ENCODE results near the gene C16orf92. TPM values are rescaled to one million over a fixed set of nuclear protein-coding genes. Genes with fewer than 3 reads are reported as not detected.
"Not testable (repeated sequence)": the region's sequence is repeated elsewhere in the genome, so short reads cannot be mapped to it uniquely, and the experiment has no call there.

The C16orf92 gene
- total and polyA plus RNA-seq, 12 donors, result not detected

DNA sequence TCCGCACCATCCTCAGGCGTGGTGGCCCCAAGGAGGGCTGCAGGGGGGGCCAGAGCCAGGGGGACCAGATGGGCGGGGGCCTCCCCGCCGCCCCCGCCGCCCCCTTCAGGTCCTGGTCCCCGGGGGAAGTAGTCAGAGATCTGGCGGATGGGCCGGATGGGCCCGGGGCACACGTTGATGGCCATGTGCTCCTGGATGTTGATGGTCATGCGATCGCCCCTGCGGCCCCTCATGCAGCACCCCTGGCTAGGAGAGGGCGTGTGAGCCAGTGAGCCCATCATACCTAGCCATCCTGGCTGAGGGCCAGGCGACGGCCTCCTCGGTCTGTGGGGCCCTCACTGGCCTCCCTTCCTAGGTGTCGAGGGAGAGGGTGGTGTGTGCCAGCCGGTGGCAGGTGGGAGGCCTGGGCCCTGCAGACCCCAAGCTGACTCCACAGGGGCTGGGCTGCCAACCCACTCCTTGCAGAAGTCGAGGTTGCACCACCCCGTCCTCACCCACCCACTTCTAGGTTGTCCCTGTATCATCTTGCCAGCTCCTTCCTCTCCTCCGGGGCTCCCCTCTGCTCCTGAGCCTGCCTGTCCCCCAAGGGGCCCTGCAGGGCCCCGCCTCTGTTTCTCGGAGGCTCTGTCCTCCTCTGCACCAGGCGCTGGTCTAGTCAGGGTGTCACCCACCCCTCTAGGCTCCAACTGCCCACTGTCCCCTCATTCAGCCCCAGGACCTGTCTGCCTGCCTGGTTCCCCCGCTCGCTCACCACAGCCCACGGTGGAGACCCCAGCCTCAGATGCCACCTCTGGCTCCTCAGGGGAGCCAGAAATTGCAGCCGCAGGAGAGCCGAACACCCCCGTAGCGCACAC, 12.8 kb upstream of the C16orf92 start:
- H3K27me3 ChIP-seq, result peaks cover 22% of the 10 kb centered on the region
- no peak for DNase-seq
- intact Hi-C loops (cut with DNase I), result no loop called here
- no peaks in the 10 kb centered on the region for H3K9me3 ChIP-seq (replicated peaks in 1 of 3)
- TF ChIP-seq, protein P1, sequence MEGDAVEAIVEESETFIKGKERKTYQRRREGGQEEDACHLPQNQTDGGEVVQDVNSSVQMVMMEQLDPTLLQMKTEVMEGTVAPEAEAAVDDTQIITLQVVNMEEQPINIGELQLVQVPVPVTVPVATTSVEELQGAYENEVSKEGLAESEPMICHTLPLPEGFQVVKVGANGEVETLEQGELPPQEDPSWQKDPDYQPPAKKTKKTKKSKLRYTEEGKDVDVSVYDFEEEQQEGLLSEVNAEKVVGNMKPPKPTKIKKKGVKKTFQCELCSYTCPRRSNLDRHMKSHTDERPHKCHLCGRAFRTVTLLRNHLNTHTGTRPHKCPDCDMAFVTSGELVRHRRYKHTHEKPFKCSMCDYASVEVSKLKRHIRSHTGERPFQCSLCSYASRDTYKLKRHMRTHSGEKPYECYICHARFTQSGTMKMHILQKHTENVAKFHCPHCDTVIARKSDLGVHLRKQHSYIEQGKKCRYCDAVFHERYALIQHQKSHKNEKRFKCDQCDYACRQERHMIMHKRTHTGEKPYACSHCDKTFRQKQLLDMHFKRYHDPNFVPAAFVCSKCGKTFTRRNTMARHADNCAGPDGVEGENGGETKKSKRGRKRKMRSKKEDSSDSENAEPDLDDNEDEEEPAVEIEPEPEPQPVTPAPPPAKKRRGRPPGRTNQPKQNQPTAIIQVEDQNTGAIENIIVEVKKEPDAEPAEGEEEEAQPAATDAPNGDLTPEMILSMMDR (IDR thresholded peaks at IDR 0.05), result no peak
- no peak for TF ChIP-seq POLR2A (IDR thresholded peaks at IDR 0.05)
- H3K4me1 ChIP-seq (replicated peaks in 1 of 2), result peaks cover 11 to 12% of the 10 kb centered on the region in 2 donors
- no peaks in the 10 kb centered on the region for H3K36me3 ChIP-seq (replicated peaks in 1 of 2)
- WGBS, 4 donors, result 12 to 23% (median 19%) methylated on average over 11 to 34 of the region's 34 CpGs
- peak overlapping the region in 2 of 4 donors; percentile 4 to 52 for H3K4me3 ChIP-seq
- no peak overlapping the region for H3K27ac ChIP-seq

DNA sequence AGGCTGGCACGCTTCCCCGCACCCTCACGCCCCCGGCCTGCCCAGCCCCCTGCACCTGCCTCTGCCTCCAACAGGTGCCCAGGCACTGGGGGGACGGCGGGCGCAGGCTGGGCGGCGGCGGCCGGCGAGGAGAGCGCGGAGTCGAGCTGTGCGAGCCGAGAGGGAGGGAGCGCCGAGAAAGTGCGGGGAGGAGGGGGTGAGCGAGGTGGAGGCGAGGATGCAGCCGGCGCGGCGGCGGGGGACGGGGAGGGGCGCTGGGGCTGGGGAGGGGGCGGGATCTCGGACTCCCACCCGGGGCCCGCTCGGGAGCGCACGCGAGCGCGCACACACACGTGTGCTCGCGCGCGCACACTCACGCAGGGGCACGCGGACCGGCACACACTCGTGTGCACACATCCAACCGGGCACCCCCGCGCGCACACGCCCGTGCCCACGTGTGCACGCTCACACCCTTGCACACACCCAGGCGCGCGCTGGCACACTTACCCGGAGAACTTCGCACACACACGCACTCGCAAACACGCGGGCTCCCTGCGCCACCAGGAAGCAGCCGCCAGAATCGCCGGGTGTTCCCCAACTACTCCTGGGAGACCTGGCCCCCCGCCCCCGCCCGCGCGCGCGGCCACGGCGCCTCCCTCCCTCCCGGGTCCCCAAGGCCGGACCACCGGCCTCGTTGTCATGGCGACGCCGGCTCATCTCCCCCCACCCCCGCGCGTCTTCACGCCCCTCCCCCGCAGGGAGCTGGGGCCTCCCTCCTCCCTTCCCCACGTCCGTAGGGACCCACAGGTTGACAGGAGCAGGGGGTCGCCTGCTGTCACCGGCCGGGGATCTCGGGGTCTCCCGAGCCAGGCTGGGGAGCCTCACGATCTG, 11.9 kb upstream of the C16orf92 start, which contains the start of gene DOC2A:
DOC2A (minus strand) TSS at position 184 of the 870 bp plus-strand sequence. CDS start 805 bp downstream, outside the sequence.
- intact Hi-C loops (cut with DNase I), result no loop called here
- no peak for DNase-seq
- H3K4me3 ChIP-seq, result peak within 1 kb of the TSS in 2 of 4 donors; percentile 4 to 52
- no peak within 1 kb of the TSS for H3K27ac ChIP-seq
- no peaks in the 10 kb centered on the region for H3K9me3 ChIP-seq (replicated peaks in 1 of 3)
- WGBS, 4 donors, result 0 to 1% (median 1%) methylated on average over 9 to 99 of the region's 99 CpGs; no CpG with 5 or more reads in 1 of the 4 donors
- H3K4me1 ChIP-seq (replicated peaks in 1 of 2), result peaks cover 11 to 12% of the 10 kb centered on the region in 2 donors
- no peaks in the 10 kb centered on the region for H3K36me3 ChIP-seq (replicated peaks in 1 of 2)
- TF ChIP-seq, protein P1 (IDR thresholded peaks at IDR 0.05), result no peak
- no peak for TF ChIP-seq POLR2A (IDR thresholded peaks at IDR 0.05)
- peaks cover 22% of the 10 kb centered on the region for H3K27me3 ChIP-seq

DNA sequence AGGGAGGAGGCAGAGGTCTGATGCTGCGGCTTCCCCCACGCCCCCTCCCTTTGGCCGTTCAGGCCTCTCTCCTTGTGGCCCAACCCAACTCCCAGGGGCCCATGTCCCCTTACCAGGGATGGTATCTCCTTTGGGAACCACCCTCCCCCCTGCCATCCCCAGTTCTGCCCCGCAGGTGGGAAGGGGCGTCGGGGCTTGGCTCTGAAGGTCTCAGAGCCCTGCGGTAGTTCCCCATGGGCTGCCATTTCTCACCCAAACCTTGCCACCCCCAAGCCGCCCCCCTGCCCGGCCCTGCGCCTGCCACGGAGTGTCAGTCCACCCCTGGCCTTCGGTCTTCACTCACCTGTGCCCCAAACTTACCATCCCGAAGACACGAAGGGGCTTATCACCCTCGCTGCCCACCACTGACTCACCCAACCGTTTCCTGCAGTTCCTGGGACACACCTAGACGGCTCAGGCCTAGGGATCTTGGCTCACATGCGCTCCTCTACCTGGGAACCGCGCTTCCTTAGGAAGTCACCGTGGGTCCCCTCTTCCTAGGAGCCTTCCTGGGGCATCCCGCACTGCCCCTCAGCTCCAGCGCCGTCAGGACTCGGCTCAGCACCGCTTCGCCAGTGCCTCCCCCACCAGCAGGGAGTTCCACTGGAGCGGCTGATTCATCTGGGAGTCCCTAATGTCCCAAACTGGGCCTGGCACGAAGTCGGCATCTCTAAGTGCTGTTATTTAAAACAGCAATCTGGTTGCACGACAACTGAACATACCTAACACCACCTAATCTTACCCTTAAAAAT, 11.1 kb upstream of the C16orf92 start:
- Histone ChIP-seq H3K4me1 (replicated peaks in 1 of 2) (peaks cover 11 to 12% of the 10 kb centered on the region in 2 donors), H3K36me3 (replicated peaks in 1 of 2) (no peaks in the 10 kb centered on the region), H3K27me3 (peaks cover 22% of the 10 kb centered on the region), H3K4me3 (no peak overlapping the region), H3K27ac (no peak overlapping the region), H3K9me3 (replicated peaks in 1 of 3) (no peaks in the 10 kb centered on the region)
- WGBS, 4 donors, result 47 to 75% (median 49%) methylated on average over 17 to 31 of the region's 31 CpGs
- TF ChIP-seq POLR2A (IDR thresholded peaks at IDR 0.05), result no peak
- TF ChIP-seq, protein P1 (IDR thresholded peaks at IDR 0.05), result no peak
- DNase-seq, result no peak
- intact Hi-C loops (cut with DNase I), result no loop called here

DNA sequence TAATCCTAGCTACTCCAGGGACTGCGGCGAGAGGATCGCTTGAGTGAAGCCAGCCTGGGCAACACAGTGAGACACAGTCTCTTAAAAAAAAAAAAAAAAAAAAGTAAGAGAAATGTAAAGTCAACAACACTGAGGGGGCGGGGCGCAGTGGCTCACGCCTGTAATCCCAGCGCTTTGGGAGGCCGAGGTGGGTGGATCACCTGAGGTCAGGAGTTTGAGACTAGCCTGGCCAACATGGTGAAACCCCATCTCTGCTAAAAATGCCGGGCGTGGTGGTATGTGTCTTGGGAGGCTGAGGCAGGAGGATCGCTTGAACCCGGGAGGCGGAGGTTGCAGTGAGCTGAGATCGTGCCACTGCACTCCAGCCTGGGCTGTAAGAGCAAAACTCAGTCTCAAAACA, 10.4 kb upstream of the C16orf92 start:
- H3K36me3 ChIP-seq (replicated peaks in 1 of 2); H3K27ac ChIP-seq; H3K9me3 ChIP-seq (replicated peaks in 1 of 3); DNase-seq; intact Hi-C loops (cut with DNase I); H3K4me3 ChIP-seq: not testable (repeated sequence)
- peaks cover 11 to 12% of the 10 kb centered on the region in 2 donors for H3K4me1 ChIP-seq (replicated peaks in 1 of 2)
- WGBS, 4 donors, result 87 to 95% (median 92%) methylated on average over 14 of the region's 14 CpGs
- peaks cover 22% of the 10 kb centered on the region for H3K27me3 ChIP-seq

DNA sequence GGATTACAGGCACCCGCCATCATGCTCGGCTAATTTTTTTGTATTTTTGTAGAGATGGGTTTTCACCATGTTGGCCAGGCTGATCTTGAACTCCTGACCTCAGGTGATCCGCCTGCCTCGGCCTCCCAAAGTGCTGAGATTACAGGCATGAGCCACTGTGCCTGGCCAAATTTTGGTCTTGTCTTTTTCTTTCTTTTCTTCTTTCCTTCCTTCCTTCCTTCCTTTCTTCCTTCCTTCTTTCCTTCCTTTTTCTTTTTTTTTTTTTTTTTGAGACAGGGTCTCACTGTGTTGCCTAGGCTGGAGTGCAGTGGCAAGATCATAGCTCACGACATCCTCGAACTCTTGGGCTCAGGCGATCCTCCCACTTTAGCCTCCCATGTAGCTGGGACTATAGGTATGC, 7.5 kb upstream of the C16orf92 start:
- intact Hi-C loops (cut with DNase I); H3K27ac ChIP-seq; H3K36me3 ChIP-seq (replicated peaks in 1 of 2); H3K4me3 ChIP-seq; H3K9me3 ChIP-seq (replicated peaks in 1 of 3); DNase-seq: not testable (repeated sequence)
- Histone ChIP-seq H3K4me1 (replicated peaks in 1 of 2) (peaks cover 11 to 12% of the 10 kb centered on the region in 2 donors), H3K27me3 (peaks cover 13% of the 10 kb centered on the region)
- WGBS, 4 donors, result 85 to 88% (median 86%) methylated on average over 7 of the region's 7 CpGs

Data from adrenal gland (tissue), 12 donors.